ENCODE measurements around the gene NUP210L. TPM values are rescaled to one million over a fixed set of nuclear protein-coding genes. Genes with fewer than 3 reads are reported as not detected.

NUP210L gene
- total RNA-seq, 4 donors from 2014 or later, result 0.07 to 0.24 (median 0.10) TPM; not detected in 1

- ATAC-seq, result no peak
Observed at GRCh38 chr1:153958961-153959260, 196.0 kb downstream of the NUP210L start.

DNA sequence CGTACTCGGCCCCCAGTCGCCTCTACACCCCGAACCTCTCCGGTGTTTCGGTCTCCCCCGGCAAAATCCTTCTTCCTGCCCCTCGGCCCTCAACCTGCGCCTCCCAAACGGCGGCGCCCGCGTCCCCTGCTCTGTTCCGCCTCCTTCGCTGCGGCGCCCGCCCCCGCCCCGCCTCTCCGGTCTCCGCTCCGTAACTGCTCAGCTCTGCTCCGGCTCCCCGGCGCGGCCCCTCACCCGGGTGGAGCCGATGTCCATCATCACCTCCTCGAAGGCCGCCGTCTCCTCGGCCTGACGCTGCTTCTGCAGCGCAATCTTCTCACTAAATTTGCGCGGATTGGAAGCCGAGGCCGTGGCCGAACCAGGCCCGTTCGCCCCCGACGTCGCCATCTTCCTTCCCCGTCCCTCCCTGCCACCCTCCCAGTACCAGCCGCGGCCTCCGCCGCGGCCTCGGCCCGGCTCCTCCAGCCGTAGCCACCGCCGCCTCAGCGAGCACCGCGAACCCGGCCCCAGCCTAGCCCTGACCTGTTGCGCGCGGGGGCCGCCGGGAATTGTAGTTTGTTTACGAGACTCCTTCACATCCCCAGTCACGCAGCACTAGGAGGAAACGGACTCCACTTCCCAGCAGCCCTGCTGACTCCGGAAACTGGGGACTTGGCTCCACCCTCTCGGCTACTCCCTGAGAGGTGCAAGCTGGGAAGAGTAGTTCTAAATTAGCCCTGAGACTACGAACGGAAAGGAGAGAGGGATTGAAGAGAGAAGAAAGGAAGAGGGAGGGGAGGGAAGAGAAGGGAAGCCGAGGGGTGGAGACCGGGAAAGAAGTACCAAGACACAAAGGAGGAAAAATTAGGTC lies 196.5 kb downstream of the NUP210L start, which contains the start of gene CRTC2:
Gene CRTC2 (minus strand): TSS at position 502 of the 850 bp plus-strand sequence. CDS start 115 bp downstream, at position 387.
- Histone ChIP-seq H3K4me1 (peaks cover 69 to 72% of the 10 kb centered on the region in 2 donors), H3K27ac (peak within 1 kb of the TSS; percentile 91 to 98 (median 94)), H3K9me3 (no peaks in the 10 kb centered on the region), H3K4me3 (peak within 1 kb of the TSS; percentile 88 to 100 (median 98)), H3K27me3 (no peaks in the 10 kb centered on the region), H3K36me3 (peaks cover 0 to 2% of the 10 kb centered on the region in 2 donors)
- ATAC-seq, result peak; percentile 81 to 88
- intact Hi-C loops (cut with DNase I; ENCODE audit: low total_unique reads) (loop anchor here (1.0 kb wide), 2 partner anchors 12 to 35 kb away; partner anchors contain the start of gene DENND4B), in situ Hi-C loops (cut with MboI; ENCODE audit: low sequenced_read_pairs in 4 of 4) (no loop called here)
- DNase-seq, result peak; percentile 99
- TF ChIP-seq POLR2A (IDR thresholded peaks at IDR 0.05) (peak; percentile 82 to 83), CTCF (IDR thresholded peaks at IDR 0.05 in 4 of 5, conservative IDR thresholded peaks at IDR 0.05 in 1 of 5) (no peak)

More at GRCh38 chr1:153958961-153959260, 196.0 kb downstream of the NUP210L start:
- no peaks in the 10 kb centered on the region for H3K9me3 ChIP-seq
- peak overlapping the region; percentile 91 to 98 (median 94) for H3K27ac ChIP-seq
- in situ Hi-C loops (cut with MboI; ENCODE audit: low sequenced_read_pairs in 4 of 4), result no loop called here
- H3K36me3 ChIP-seq, result no peaks in the 10 kb centered on the region
- DNase-seq, result no peak
- H3K4me3 ChIP-seq, result peak overlapping the region; percentile 19 to 100 (median 98)
- no peaks in the 10 kb centered on the region for H3K27me3 ChIP-seq
- peaks cover 66 to 68% of the 10 kb centered on the region in 2 donors for H3K4me1 ChIP-seq
- no peak for TF ChIP-seq CTCF (IDR thresholded peaks at IDR 0.05 in 4 of 5, conservative IDR thresholded peaks at IDR 0.05 in 1 of 5)
- no peak for TF ChIP-seq POLR2A (IDR thresholded peaks at IDR 0.05)
- intact Hi-C loops (cut with DNase I; ENCODE audit: low total_unique reads), result loop anchor here (1.0 kb wide), 2 partner anchors 13 to 36 kb away; partner anchors contain the start of gene DENND4B

GRCh38 chr1:153957744-153958110 lies 197.1 kb downstream of the NUP210L start:
- H3K4me1 ChIP-seq, result peaks cover 69 to 70% of the 10 kb centered on the region in 2 donors

GRCh38 chr1:153956997-153957715 lies 197.7 kb downstream of the NUP210L start:
- peak overlapping the region; percentile 91 to 98 (median 94) for H3K27ac ChIP-seq
- intact Hi-C loops (cut with DNase I; ENCODE audit: low total_unique reads) (no loop called here), in situ Hi-C loops (cut with MboI; ENCODE audit: low sequenced_read_pairs in 4 of 4) (no loop called here)
- no peak for TF ChIP-seq POLR2A (IDR thresholded peaks at IDR 0.05)
- no peak for TF ChIP-seq CTCF (IDR thresholded peaks at IDR 0.05 in 4 of 5, conservative IDR thresholded peaks at IDR 0.05 in 1 of 5)
- no peak for ATAC-seq
- peak overlapping the region; percentile 88 to 100 (median 98) for H3K4me3 ChIP-seq
- peaks cover 64% of the 10 kb centered on the region in 2 donors for H3K4me1 ChIP-seq
- DNase-seq, result no peak
- H3K27me3 ChIP-seq, result no peaks in the 10 kb centered on the region
- H3K36me3 ChIP-seq, result peaks cover 0 to 14% of the 10 kb centered on the region in 2 donors
- H3K9me3 ChIP-seq, result no peaks in the 10 kb centered on the region

More at GRCh38 chr1:153957744-153958110, 197.1 kb downstream of the NUP210L start:
- H3K27ac ChIP-seq, result peak overlapping the region; percentile 91 to 98 (median 94)
- H3K9me3 ChIP-seq, result no peaks in the 10 kb centered on the region
- in situ Hi-C loops (cut with MboI; ENCODE audit: low sequenced_read_pairs in 4 of 4), result no loop called here
- H3K27me3 ChIP-seq, result no peaks in the 10 kb centered on the region
- intact Hi-C loops (cut with DNase I; ENCODE audit: low total_unique reads), result loop anchor here (1.0 kb wide), 2 partner anchors 11 to 34 kb away; partner anchors contain the start of gene DENND4B
- peak overlapping the region; percentile 88 to 100 (median 98) for H3K4me3 ChIP-seq
- no peak for TF ChIP-seq POLR2A (IDR thresholded peaks at IDR 0.05)
- no peak for TF ChIP-seq CTCF (IDR thresholded peaks at IDR 0.05 in 4 of 5, conservative IDR thresholded peaks at IDR 0.05 in 1 of 5)
- ATAC-seq, result no peak
- DNase-seq, result no peak
- peaks cover 0 to 9% of the 10 kb centered on the region in 2 donors for H3K36me3 ChIP-seq
